ENCODE data around the gene CNTRL.

CNTRL gene

DNA sequence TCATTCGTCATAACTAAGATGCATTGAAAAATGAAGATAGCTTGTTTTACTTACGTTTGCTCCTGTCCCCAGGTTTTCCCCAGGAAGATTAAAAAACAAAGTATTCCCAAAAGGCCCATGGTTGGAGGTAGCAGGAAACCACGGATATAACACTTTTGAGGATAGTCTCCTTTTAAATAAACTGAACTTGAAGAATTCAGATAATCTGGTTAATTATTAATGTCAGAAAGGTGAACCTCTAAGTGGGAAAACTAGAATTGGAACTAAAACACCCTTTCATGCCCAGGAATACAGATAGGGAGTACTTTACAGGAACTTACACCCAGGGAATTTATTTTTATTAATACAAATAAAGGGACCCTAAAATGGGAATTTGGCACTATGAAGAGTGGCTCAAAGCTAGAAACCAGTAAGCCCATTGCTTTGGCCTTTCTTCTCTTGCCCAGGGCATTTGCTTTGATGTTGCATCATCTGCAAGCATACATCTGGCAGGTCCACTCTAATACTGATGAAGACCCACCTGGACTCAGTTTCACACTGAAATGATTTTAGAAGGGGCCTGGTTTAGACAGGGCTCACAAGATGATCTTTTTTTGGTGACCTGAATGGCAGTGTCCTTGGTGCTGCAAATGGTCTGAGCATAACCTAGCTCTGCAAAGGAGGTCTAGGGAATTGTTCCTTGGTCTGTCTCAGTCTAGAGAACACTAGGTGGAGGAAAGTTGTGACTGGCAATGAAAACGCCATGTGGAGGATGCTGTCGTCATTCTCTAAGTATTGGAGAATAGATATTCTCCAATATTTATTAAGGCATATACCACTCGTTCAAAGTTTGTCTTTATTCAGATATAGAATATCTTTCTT, 24.4 kb upstream of the CNTRL start, which contains the start of gene C5:
C5 (minus strand) TSS at position 148 of the 861 bp plus-strand sequence; CDS start at position 119, 29 bp downstream.
- POLR2A ChIA-PET, result no interaction called here
- DNase-seq (ENCODE audit: low read depth, low spot score), result no peak
- TF ChIP-seq, protein P1, sequence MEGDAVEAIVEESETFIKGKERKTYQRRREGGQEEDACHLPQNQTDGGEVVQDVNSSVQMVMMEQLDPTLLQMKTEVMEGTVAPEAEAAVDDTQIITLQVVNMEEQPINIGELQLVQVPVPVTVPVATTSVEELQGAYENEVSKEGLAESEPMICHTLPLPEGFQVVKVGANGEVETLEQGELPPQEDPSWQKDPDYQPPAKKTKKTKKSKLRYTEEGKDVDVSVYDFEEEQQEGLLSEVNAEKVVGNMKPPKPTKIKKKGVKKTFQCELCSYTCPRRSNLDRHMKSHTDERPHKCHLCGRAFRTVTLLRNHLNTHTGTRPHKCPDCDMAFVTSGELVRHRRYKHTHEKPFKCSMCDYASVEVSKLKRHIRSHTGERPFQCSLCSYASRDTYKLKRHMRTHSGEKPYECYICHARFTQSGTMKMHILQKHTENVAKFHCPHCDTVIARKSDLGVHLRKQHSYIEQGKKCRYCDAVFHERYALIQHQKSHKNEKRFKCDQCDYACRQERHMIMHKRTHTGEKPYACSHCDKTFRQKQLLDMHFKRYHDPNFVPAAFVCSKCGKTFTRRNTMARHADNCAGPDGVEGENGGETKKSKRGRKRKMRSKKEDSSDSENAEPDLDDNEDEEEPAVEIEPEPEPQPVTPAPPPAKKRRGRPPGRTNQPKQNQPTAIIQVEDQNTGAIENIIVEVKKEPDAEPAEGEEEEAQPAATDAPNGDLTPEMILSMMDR (IDR thresholded peaks at IDR 0.05; ENCODE audit: insufficient read depth, low read length, missing control alignments), result no peak

DNA sequence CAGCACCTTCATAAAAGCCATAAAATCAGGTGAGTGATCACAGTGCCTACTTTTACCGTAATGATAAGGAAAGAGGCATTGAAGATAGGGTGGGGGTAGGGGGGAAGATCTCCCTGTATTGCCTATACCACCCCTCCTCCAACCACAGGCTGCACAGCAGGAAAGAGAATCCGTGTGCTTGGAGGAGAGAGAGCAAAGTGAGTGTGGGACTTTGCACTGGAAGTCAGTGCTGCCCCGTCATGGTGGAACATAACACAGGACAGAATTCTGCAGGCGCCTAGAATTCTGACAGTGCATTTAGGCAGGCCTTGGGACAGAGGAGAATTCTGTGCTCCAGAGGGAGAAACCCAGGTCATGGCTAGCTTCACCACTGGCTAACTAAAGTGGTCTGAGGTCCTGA, 21.2 kb upstream of the CNTRL start:
- no peak for DNase-seq (ENCODE audit: low read depth, low spot score)
- POLR2A ChIA-PET, result no interaction called here
- CTCF ChIA-PET, result interaction anchor here (8.6 to 15.4 kb wide), 2 partner anchors 7 to 69 kb away, joined by 103 to 392 read pairs; no protein-coding TSS in a partner anchor
- TF ChIP-seq, protein P1 (IDR thresholded peaks at IDR 0.05; ENCODE audit: insufficient read depth, low read length, missing control alignments), result no peak
- H3K4me3 ChIP-seq (ENCODE audit: low read depth, low read length), result no peak overlapping the region

More for the DNA sequence above, 24.4 kb upstream of the CNTRL start, which contains the start of gene C5:
- no peak within 1 kb of the TSS for H3K4me3 ChIP-seq (ENCODE audit: low read depth, low read length)
- CTCF ChIA-PET, result interaction anchor here (1.1 to 8.6 kb wide), 7 partner anchors 10 to 430 kb away, joined by 3 to 103 read pairs (median 4); no protein-coding TSS in a partner anchor

DNA sequence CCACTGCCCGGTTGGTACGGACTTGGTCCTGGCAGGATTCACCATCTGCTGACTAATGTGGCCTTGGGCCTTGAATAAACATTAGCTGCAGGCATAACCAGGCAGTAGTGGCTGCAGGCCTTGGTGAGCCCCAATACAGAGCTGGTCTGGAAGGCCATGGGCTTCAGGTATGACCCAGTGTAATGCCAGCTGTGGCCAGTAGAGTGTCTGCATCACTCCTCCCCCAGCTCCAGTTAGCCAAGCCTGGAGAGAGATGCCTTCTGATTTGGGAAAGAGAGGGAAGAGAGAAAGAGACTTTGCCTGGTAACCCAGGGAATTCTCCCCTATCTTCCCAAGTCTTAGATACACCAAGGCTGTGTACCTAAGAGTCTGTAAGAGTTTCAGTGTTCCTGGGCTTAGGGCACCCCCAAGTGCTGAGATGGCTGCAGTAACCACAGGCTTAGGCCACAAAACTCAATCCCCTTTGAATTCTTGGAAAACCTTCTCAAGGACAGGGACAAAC, 19.1 kb upstream of the CNTRL start:
- TF ChIP-seq, protein P1 (IDR thresholded peaks at IDR 0.05; ENCODE audit: insufficient read depth, low read length, missing control alignments), result no peak
- no peak overlapping the region for H3K4me3 ChIP-seq (ENCODE audit: low read depth, low read length)
- no peak for DNase-seq (ENCODE audit: low read depth, low spot score)
- ChIA-PET CTCF (interaction anchor here (1.2 to 15.4 kb wide), 5 partner anchors 10 to 299 kb away, joined by 3 to 392 read pairs (median 12); no protein-coding TSS in a partner anchor), POLR2A (no interaction called here)

DNA sequence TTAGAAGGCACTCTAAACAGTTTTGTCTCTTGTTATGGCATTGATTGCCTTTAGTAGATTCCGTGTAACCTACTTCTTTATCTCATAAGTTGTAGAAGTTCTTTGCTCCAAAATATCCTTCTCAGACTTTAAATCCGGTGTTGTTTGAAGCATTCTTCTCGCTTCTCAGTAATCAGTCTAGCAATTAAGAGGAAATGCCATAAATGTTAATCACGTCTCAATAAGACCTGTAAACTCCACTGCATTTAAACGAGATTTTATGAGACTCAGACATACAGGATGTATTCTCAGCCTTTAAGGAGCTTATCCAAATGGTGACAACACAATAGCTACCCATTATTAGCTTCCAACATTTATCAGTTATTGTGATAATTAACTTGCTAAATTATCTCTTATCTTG, 16.9 kb upstream of the CNTRL start:
- DNase-seq (ENCODE audit: low read depth, low spot score), result no peak
- H3K4me3 ChIP-seq (ENCODE audit: low read depth, low read length), result no peak overlapping the region
- TF ChIP-seq, protein P1 (IDR thresholded peaks at IDR 0.05; ENCODE audit: insufficient read depth, low read length, missing control alignments), result no peak
- POLR2A ChIA-PET, result no interaction called here
- CTCF ChIA-PET, result interaction anchor here (2.0 to 15.4 kb wide), 5 partner anchors 9 to 342 kb away, joined by 4 to 392 read pairs (median 103); partner anchors contain the start of genes C5 and CNTRL

DNA sequence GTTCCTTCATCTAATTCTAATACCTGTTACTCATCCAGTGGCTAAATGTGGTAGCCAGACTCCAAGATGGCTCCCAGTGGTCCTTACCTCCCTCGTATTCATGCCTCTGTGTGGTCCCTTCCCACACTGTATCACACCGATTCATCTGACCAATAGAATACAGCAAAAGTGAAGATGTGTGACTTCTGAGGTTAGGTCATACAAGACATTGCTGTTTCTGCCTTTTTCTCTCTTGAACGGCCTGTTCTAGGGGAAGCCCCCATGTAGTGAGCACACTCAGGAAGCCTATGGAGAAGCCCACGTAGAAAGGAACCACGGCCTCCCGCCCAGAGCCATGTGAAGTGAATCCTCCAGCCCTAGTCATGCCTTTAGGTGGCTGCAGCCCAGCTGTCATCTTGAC, 15.2 kb upstream of the CNTRL start:
- POLR2A ChIA-PET, result no interaction called here
- CTCF ChIA-PET, result interaction anchor here (0.7 to 15.4 kb wide), 45 partner anchors 8 to 449 kb away, joined by 3 to 392 read pairs (median 4); partner anchors contain the start of genes C5 and CNTRL
- TF ChIP-seq, protein P1 (IDR thresholded peaks at IDR 0.05; ENCODE audit: insufficient read depth, low read length, missing control alignments), result no peak
- no peak for DNase-seq (ENCODE audit: low read depth, low spot score)
- H3K4me3 ChIP-seq (ENCODE audit: low read depth, low read length), result no peak overlapping the region
